ENCODE results near the gene MPPED1. TPM values are rescaled to one million over a fixed set of nuclear protein-coding genes. Genes with fewer than 3 reads are reported as not detected.

MPPED1 gene
- total RNA-seq, 1 experiment from 2014 or later, result 0.28 TPM

GRCh38 chr22:43479962-43480361 is 68.1 kb downstream of the MPPED1 start:
- Histone ChIP-seq H4K20me1 (ENCODE audit: control insufficient read depth, insufficient read depth, insufficient read length) (no peaks in the 10 kb centered on the region), H3K27ac (ENCODE audit: insufficient read length, low read depth, low read length) (no peak overlapping the region), H3K27me3 (ENCODE audit: insufficient read depth, low read length) (no peaks in the 10 kb centered on the region), H3K4ac (ENCODE audit: low read depth, low read length) (no peak overlapping the region), H3K79me2 (ENCODE audit: insufficient read depth, low read length) (no peaks in the 10 kb centered on the region), H3K9ac (ENCODE audit: extremely low read depth, insufficient read length, low read length) (no peak overlapping the region), H3K23ac (ENCODE audit: insufficient read length, low read depth, low read length) (no peak overlapping the region), H3T11ph (ENCODE audit: low read length) (no peak overlapping the region), H4K5ac (ENCODE audit: insufficient read length, low read depth, low read length) (no peak overlapping the region), H3K14ac (ENCODE audit: insufficient read depth, low read length) (no peak overlapping the region), H2BK5ac (ENCODE audit: insufficient read length, low read length) (no peak overlapping the region), H4K8ac (replicated peaks; ENCODE audit: insufficient read length, low read depth, low read length) (no peak overlapping the region), H2AFZ (ENCODE audit: low read length) (no peak overlapping the region), H2BK120ac (ENCODE audit: low read depth, low read length, poor library complexity, severe bottlenecking) (no peak overlapping the region), H3K9me3 (ENCODE audit: control insufficient read depth, low read depth, low read length) (no peaks in the 10 kb centered on the region), H3K23me2 (ENCODE audit: insufficient read length, low read depth, low read length, poor library complexity, severe bottlenecking) (no peaks in the 10 kb centered on the region), H2BK20ac (ENCODE audit: low read depth, low read length, poor library complexity, severe bottlenecking) (no peak overlapping the region), H3K4me2 (ENCODE audit: insufficient read depth, insufficient read length, low read length) (no peak overlapping the region), H3K4me1 (ENCODE audit: insufficient read depth, low read length) (no peaks in the 10 kb centered on the region), H2BK12ac (ENCODE audit: insufficient read length, low read depth, low read length) (no peak overlapping the region), H3K79me1 (ENCODE audit: insufficient read depth, low read depth, low read length, poor library complexity, severe bottlenecking) (no peaks in the 10 kb centered on the region), H2AK5ac (ENCODE audit: insufficient read length, low read length) (no peak overlapping the region), H2BK15ac (ENCODE audit: low read depth, low read length) (no peak overlapping the region), H3K56ac (ENCODE audit: insufficient read length, low read depth, low read length) (no peak overlapping the region), H4K91ac (ENCODE audit: insufficient read length, low read depth, low read length) (no peak overlapping the region), H3K18ac (ENCODE audit: insufficient read length, low read depth, low read length) (no peak overlapping the region)
- DNase-seq, result no peak
- H3K9me3 Mint-ChIP-seq, result no peaks in the 10 kb centered on the region
- H3K4me3 Mint-ChIP-seq, result no peak overlapping the region
- peaks cover 9% of the 10 kb centered on the region; the same call in 1 of the 2 replicates for H3K27me3 Mint-ChIP-seq (ENCODE audit: low read depth)
- no peak for TF ChIP-seq CTCF (conservative IDR thresholded peaks at IDR 0.05)
- H3K4me1 Mint-ChIP-seq, result peaks cover 11 to 14% of the 10 kb centered on the region in 2 experiments
- H3K36me3 Mint-ChIP-seq (ENCODE audit: insufficient read depth in 1 of 3, low read depth in 3 of 3), result no peaks in the 10 kb centered on the region
- no CpG with 5 or more reads among the region's 7 CpGs for WGBS (ENCODE audit: extremely low coverage, insufficient read length, low lambda C conversion rate)
- H3K27ac Mint-ChIP-seq, result no peak overlapping the region

Data from H9 (cell line).